HG03342 (cell line): ENCODE measurements around the gene COL5A1.

ENCODE experiments used
- ATAC-seq: cut with Tn5 transposase; IDR thresholded peaks from one replicate; pipeline ENCODE4 v1.9.1; 2021; ENCODE audit warnings: mild to moderate bottlenecking, moderate library complexity; ENCODE audit not compliant: unreplicated experiment

Gene COL5A1

DNA sequence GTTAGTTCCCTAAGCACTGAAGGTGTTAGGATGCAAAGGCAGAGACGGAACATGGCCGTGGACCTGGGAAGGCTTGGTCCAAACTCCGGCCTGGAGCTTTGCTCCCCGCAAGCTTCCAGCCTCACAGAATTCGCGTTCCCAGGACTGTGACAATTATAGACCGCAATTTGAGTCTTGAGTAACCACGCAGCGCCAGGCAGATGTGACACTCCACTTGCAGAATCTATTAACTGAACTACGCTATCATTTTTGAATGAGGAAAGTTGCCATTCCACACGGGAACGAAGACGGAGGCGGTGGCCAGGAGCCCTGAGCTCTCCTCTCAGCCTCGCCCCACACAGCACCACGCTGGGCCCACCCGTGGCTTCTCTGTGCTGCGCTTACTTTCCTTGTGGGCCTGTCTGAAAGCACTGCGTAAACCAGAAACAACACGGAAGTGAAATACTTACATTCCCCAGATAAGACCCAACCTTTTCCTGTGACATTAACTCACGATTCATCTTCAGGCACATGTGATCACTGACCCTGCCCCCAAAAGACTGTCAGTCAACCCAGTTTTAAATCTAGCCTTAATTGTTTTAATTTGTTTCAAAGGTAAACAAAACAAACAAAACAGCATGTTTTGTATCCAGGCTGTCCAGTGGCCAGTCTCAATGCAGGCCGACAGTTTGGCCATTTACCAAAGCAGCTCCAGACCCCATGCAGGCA, 16.1 kb upstream of the COL5A1 start:
- no peak for ATAC-seq

GRCh38 chr9:134626069-134626423, 15.6 kb upstream of the COL5A1 start:
- ATAC-seq = no peak

DNA sequence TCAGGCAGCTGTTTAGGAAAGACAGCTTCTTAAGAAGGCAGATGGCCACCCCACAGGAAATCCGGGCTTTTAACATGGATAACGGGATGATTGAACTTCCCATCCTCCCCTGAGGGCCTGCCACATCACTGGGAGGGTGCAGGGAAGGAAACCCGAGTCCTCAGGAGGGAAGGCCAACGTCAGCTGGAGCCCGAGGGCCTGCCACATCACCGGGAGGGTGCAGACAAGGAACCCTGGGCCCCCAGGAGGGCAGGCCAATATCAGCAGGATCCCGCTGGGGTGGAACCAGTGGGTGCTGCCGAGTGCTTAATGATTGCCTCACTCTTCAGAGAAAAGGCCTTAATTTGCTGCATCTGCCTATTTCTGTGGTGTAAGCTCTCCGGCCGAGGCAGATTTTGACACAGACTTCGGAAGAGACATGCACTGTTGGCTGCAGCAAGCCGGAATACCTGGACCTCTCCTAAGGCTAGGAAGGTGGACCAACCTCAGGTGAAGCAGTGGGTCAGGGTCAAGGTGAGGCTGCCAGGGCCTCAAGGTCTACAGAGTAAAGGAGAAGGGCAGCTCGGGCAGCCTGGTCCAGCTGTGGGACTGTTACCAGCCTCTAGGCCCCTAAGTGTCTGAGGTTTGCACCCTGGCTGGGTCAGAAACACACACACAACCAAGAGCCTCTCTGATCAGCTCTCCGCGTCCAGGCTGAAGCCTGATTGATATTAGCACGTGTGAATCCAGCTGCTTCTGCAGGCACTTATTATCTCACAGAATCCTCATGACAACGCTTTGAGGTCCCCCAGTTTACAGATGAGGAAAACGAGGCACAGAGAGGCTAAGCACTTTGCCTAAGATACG, 14.8 kb upstream of the COL5A1 start:
- no peak for ATAC-seq

GRCh38 chr9:134627417-134628353, 13.9 kb upstream of the COL5A1 start:
- no peak for ATAC-seq

- ATAC-seq = no peak
These were observed 13.3 kb upstream of the COL5A1 start for GRCh38 chr9:134628354-134628736.

- ATAC-seq = no peak
These were observed 12.5 kb upstream of the COL5A1 start for GRCh38 chr9:134629061-134629585.

GRCh38 chr9:134629586-134630392, 11.8 kb upstream of the COL5A1 start:
- ATAC-seq = no peak

- ATAC-seq = no peak
These were observed 11.2 kb upstream of the COL5A1 start for GRCh38 chr9:134630393-134630790.

DNA sequence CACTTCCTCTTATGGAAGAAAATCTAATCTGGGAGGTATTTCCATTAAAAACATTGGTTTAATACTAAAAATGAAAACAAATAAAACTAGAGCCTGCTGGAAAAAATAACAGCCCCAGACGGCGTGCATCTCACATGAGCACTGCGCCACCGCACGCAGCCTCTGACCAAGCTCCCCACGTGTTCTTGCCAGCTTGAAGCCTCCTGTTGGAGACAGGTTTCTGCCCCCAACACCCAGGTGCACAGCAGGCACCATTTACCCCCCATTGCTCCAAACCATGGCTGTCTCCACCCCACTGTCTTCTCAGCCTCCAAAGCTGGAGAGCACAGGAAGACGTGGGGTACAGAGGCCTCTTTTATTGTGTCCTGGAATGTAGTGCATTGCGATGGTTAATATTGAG, 10.7 kb upstream of the COL5A1 start:
- no peak for ATAC-seq

- ATAC-seq = no peak
These were observed 9.7 kb upstream of the COL5A1 start for GRCh38 chr9:134631881-134632280.

DNA sequence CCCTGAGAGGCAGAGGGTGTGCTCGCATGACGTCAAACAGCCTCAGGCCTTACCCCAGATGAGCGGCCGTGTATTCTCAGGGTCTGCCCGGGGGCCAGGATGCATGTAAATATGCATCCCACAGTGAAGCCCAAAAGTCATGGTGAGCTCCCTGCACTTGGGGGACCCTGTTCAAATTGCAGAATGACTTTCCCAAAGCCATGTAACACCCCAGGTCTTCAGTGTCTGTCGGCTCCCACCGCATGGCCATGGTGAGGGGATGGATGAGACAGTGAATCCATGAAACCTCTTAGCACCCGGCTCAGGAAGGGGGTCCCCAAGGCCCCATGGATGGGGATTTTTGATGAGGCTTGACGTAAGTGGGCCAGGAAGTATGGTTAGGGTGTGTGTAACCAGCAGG, 9.3 kb upstream of the COL5A1 start:
- ATAC-seq = no peak

- no peak for ATAC-seq
These were observed 8.1 kb upstream of the COL5A1 start for GRCh38 chr9:134633362-134634142.

GRCh38 chr9:134634176-134634575, 7.4 kb upstream of the COL5A1 start:
- no peak for ATAC-seq

GRCh38 chr9:134634667-134635230, 6.9 kb upstream of the COL5A1 start:
- no peak for ATAC-seq

GRCh38 chr9:134635351-134636148, 6.1 kb upstream of the COL5A1 start:
- no peak for ATAC-seq

DNA sequence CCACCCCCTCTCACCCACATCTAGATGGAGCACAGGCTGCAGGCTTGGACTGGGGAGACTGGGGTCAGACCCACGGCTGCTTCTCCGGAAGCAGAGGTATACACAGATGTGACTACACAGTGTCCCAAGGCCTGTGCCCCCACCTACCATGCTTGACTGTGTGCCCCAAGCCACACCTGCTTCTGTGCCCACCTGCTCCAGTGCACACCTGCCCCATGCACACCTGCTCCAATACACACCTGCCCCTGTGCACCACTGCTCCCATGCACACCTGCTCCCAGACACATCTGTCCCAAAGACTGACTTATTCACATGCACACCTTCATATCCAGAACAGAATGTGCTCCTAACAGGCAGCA, 5.5 kb upstream of the COL5A1 start:
- no peak for ATAC-seq

DNA sequence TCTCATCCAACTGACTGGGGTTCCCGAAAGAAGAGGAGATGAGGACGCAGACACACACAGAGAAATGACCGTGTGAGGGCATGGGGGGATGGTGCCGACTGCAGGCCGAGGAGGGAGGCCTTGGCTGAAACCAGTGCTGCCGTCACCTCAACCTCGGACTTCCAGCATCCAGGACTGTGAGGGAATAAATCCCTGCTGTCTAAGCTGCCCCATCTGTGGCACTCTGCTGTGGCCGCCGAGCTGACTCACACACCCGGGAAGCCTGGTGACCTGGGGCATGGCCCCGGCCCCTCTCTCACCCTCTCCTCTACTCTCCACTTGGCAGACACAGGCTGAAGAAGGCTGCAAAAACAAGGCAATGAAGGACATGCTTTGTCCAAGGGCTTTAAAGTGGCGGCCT, 4.4 kb upstream of the COL5A1 start:
- ATAC-seq = no peak

DNA sequence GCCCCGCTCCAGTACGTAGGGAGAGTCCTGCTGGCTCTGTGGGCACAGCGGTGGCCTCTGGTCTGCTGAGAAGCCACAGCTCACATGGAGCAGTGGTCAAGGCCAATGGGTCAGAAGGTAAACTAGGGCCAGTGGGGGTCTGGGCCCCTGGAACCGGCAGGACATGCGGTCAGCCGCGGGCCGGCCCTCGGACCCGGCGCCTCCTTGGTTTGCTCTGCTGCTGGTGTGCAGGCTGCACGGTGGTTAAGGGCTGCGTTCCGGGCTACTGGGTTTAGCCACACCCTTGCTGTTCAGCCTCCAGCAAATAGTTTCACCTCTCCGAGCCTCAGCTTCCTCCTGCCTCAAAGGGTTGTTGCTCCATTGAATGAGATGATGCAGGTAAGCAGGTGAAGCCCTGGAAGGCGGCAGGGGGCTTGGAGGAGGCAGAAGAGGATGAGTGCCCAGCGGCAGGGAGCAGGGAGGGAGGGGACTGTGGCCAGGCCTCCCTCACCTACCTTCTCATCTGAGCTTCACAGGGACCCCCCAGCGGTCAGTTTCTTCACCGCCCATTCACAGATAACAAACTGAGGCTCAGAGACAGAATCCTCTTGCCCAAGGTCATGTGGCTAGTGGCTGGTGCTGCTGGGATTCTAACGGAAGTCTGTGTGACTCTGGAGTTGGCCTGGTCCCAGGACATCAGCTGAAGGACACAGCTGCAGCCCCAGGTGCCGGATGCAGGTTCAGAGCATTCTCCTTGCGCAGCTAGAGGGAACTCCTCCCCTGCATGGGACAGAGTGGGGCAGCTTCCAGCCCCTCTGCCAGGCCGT, 3.7 kb upstream of the COL5A1 start:
- no peak for ATAC-seq
